HEK293 (cell line): ENCODE measurements around the gene NEFH.

ENCODE experiments used
- CTCF ChIA-PET: fragments of 350-600 bp; formaldehyde crosslinking; extraction: SDS; loops from one replicate; lab custom pipeline; 2021; ENCODE audit warnings: antibody characterized with exemption; lab: Yijun Ruan, JAX
- POLR2A ChIA-PET: fragments of 300-600 bp; formaldehyde crosslinking; extraction: SDS; loops from one replicate; lab custom pipeline; 2020; ENCODE audit warnings: antibody characterized with exemption, inconsistent platforms; lab: Yijun Ruan, JAX
- H3K27ac ChIP-seq: fragments of 200-500 bp; sonication (Bioruptor generic); 2 replicates; pipeline ENCODE4 v1.5.1; 2014; ENCODE audit warnings: low read depth, low read length, control low read depth, inconsistent platforms; ENCODE audit errors: extremely low read depth
- H3K36me3 ChIP-seq, 2 experiments: fragments of 200-500 bp in 1 of 2; sonication (Bioruptor generic) in 1 of 2; 1 replicate in 1 of 2; 2 replicates in 1 of 2; pipeline ENCODE4 v1.5.1; 2014 to 2017; ENCODE audit warnings: inconsistent platforms in 2 of 2, low read length in 2 of 2; ENCODE audit not compliant: control insufficient read depth in 2 of 2, insufficient read depth in 1 of 2
- H3K4me1 ChIP-seq: fragments of 200-500 bp; sonication (Bioruptor generic); 2 replicates; pipeline ENCODE4 v1.5.1; 2014; ENCODE audit warnings: mild to moderate bottlenecking, low read length, inconsistent platforms; ENCODE audit not compliant: control insufficient read depth, insufficient read depth
- H3K4me3 ChIP-seq: 2 replicates; pipeline ENCODE4 v1.5.1; 2011; ENCODE audit warnings: low read depth, mild to moderate bottlenecking, control low read depth, low read length, moderate library complexity
- H3K9me3 ChIP-seq: fragments of 200-500 bp; sonication (Bioruptor generic); 2 replicates; pipeline ENCODE4 v1.5.1; 2014; ENCODE audit warnings: low read depth, low read length, inconsistent platforms; ENCODE audit not compliant: control insufficient read depth, insufficient read depth
- BCL11B ChIP-seq: fragments of 450-650 bp; formaldehyde crosslinking; IDR thresholded peaks from 2 replicates; pipeline ENCODE4 v1.5.1; 2016; ENCODE audit warnings: low read depth, missing biosample characterization, missing genetic modification characterization
- EGR2 ChIP-seq: fragments of 450-650 bp; formaldehyde crosslinking; IDR thresholded peaks from 2 replicates; pipeline ENCODE4 v1.5.1; 2016; ENCODE audit warnings: low read depth, missing biosample characterization, missing genetic modification characterization
- HOXC10 ChIP-seq: sonication (generic); formaldehyde crosslinking; IDR thresholded peaks from 2 replicates; pipeline ENCODE4 v1.8.1; 2023; ENCODE audit warnings: mild to moderate bottlenecking, missing genetic modification reagents
- ZBTB8A ChIP-seq: fragments of 450-650 bp; formaldehyde crosslinking; IDR thresholded peaks from 2 replicates; pipeline ENCODE4 v1.5.1; 2016; ENCODE audit warnings: missing biosample characterization, missing genetic modification characterization
- ZFHX2 ChIP-seq: fragments of 450-650 bp; formaldehyde crosslinking; conservative IDR thresholded peaks from 2 replicates; pipeline ENCODE4 v1.5.1; 2016; ENCODE audit warnings: missing biosample characterization, missing genetic modification characterization
- ZFP37 ChIP-seq: fragments of 450-650 bp; formaldehyde crosslinking; IDR thresholded peaks from 2 replicates; pipeline ENCODE4 v1.5.1; 2016; ENCODE audit warnings: missing biosample characterization, missing genetic modification characterization
- ZNF600 ChIP-seq: fragments of 450-650 bp; formaldehyde crosslinking; IDR thresholded peaks from 2 replicates; pipeline ENCODE4 v1.5.1; 2016; ENCODE audit warnings: missing biosample characterization, missing genetic modification characterization
- ZNF843 ChIP-seq: fragments of 450-650 bp; formaldehyde crosslinking; IDR thresholded peaks from 2 replicates; pipeline ENCODE4 v1.5.1; 2016; ENCODE audit warnings: missing biosample characterization, missing genetic modification characterization
- TF ChIP-seq, protein P1 (sequence below): fragments of 450-650 bp; formaldehyde crosslinking; IDR thresholded peaks from 2 replicates; pipeline ENCODE4 v1.5.1; 2016; ENCODE audit warnings: missing biosample characterization, missing genetic modification characterization
- TF ChIP-seq, protein P2 (sequence below): fragments of 450-650 bp; formaldehyde crosslinking; IDR thresholded peaks from 2 replicates; pipeline ENCODE4 v1.5.1; 2016; ENCODE audit warnings: missing biosample characterization, missing genetic modification characterization
- TF ChIP-seq, protein P3 (sequence below): fragments of 450-650 bp; formaldehyde crosslinking; IDR thresholded peaks from 2 replicates; pipeline ENCODE4 v1.5.1; 2016; ENCODE audit warnings: missing biosample characterization, missing genetic modification characterization
- TF ChIP-seq, protein P4 (sequence below): fragments of 450-650 bp; formaldehyde crosslinking; IDR thresholded peaks from 2 replicates; pipeline ENCODE4 v1.5.1; 2016; ENCODE audit warnings: missing biosample characterization, missing genetic modification characterization

NEFH gene

DNA sequence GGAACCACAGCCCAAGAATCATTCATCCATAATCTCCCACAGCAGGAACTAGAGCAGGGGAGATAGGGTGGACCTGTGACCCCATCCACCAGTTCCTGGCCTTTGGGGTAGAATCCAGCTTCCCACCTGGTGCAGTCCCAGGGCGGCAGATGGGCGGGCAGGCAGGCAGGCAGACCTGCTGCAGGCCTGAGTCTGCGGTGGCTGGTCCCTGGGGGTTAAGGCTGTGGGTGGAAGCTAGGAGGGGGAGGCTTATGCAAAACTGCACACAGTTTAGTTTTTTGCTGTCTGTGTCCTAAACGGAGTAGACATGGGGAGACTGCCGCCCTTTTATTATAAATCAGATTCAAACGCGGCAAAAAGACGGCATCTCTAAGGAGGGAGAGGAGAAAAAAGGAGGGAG lies 4.5 kb upstream of the NEFH start:
- TF ChIP-seq, protein P1, sequence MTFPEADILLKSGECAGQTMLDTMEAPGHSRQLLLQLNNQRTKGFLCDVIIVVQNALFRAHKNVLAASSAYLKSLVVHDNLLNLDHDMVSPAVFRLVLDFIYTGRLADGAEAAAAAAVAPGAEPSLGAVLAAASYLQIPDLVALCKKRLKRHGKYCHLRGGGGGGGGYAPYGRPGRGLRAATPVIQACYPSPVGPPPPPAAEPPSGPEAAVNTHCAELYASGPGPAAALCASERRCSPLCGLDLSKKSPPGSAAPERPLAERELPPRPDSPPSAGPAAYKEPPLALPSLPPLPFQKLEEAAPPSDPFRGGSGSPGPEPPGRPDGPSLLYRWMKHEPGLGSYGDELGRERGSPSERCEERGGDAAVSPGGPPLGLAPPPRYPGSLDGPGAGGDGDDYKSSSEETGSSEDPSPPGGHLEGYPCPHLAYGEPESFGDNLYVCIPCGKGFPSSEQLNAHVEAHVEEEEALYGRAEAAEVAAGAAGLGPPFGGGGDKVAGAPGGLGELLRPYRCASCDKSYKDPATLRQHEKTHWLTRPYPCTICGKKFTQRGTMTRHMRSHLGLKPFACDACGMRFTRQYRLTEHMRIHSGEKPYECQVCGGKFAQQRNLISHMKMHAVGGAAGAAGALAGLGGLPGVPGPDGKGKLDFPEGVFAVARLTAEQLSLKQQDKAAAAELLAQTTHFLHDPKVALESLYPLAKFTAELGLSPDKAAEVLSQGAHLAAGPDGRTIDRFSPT: no peak
- TF ChIP-seq EGR2 (tag by site-specific recombination): peak; percentile 58
- no peak for TF ChIP-seq BCL11B (tag by site-specific recombination)
- TF ChIP-seq HOXC10: no peak
- peak; percentile 69 for TF ChIP-seq ZFHX2 (tag by site-specific recombination)
- POLR2A ChIA-PET: no interaction called here
- H3K36me3 ChIP-seq: no peaks in the 10 kb centered on the region
- H3K9me3 ChIP-seq: no peaks in the 10 kb centered on the region
- no peak overlapping the region for H3K27ac ChIP-seq
- CTCF ChIA-PET: interaction anchor here (0.6 to 1.4 kb wide), 2 partner anchors 16 to 49 kb away, joined by 3 to 4 read pairs; no protein-coding TSS in a partner anchor
- no peaks in the 10 kb centered on the region for H3K4me1 ChIP-seq
- no peak overlapping the region for H3K4me3 ChIP-seq

DNA sequence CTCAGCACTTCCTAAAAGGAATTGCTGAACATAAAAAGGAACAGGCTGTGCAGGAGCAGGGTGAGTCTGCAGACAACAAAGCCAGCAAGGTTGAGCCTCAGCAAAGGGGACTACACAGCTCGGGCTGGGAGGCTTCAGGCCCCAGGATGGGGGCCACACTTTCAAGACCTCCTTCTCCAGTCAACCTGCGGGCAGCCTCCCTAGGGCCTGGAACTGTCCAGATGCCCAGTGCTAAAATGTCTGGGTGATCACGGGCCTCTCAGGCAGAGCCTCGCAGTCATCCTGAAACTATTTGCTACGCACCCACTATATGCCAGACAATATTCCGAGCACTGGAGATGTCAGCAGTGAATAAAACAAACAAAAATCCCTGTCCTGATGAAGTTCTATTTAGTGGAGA lies 3.9 kb upstream of the NEFH start:
- H3K4me3 ChIP-seq: no peak overlapping the region
- H3K4me1 ChIP-seq: no peaks in the 10 kb centered on the region
- ChIA-PET CTCF (interaction anchor here (0.6 kb wide), 2 partner anchors 82 to 950 kb away, joined by 3 read pairs; no protein-coding TSS in a partner anchor), POLR2A (no interaction called here)
- H3K36me3 ChIP-seq: no peaks in the 10 kb centered on the region
- no peak for TF ChIP-seq ZBTB8A (tag by site-specific recombination)
- TF ChIP-seq, protein P2, sequence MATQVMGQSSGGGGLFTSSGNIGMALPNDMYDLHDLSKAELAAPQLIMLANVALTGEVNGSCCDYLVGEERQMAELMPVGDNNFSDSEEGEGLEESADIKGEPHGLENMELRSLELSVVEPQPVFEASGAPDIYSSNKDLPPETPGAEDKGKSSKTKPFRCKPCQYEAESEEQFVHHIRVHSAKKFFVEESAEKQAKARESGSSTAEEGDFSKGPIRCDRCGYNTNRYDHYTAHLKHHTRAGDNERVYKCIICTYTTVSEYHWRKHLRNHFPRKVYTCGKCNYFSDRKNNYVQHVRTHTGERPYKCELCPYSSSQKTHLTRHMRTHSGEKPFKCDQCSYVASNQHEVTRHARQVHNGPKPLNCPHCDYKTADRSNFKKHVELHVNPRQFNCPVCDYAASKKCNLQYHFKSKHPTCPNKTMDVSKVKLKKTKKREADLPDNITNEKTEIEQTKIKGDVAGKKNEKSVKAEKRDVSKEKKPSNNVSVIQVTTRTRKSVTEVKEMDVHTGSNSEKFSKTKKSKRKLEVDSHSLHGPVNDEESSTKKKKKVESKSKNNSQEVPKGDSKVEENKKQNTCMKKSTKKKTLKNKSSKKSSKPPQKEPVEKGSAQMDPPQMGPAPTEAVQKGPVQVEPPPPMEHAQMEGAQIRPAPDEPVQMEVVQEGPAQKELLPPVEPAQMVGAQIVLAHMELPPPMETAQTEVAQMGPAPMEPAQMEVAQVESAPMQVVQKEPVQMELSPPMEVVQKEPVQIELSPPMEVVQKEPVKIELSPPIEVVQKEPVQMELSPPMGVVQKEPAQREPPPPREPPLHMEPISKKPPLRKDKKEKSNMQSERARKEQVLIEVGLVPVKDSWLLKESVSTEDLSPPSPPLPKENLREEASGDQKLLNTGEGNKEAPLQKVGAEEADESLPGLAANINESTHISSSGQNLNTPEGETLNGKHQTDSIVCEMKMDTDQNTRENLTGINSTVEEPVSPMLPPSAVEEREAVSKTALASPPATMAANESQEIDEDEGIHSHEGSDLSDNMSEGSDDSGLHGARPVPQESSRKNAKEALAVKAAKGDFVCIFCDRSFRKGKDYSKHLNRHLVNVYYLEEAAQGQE (tag by site-specific recombination): peak; percentile 72
- no peak overlapping the region for H3K27ac ChIP-seq
- H3K9me3 ChIP-seq: no peaks in the 10 kb centered on the region

DNA sequence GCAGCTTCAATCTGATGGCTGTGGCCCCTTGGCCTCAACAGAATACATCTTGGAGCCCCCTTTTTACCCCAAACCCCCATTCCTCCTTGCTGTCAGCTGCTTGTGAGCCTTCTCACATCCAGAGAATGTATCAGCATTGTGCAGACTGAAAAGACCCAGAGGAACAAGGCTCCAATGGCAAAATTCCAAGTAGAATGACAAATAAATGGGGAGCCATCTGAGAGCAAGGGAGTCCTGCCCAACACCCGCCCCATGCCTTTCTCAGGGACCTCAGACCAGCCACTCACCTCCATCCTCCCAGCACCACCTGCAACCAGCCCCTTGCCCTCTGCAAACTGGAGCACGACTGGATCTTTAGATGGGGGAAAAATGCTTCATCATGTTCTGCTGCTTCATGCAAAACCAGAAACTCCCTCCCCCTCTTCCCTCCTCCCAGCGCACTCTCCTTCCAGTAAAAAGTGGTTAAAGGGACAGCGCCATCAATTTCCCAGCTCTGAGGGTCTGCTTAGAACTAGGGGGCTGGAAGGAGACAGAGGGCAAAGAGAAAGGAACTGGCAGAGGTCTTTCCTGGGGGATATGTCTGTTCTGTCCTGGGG lies 2.2 kb upstream of the NEFH start:
- Histone ChIP-seq H3K9me3 (no peaks in the 10 kb centered on the region), H3K4me1 (no peaks in the 10 kb centered on the region), H3K36me3 (no peaks in the 10 kb centered on the region), H3K27ac (no peak overlapping the region), H3K4me3 (no peak overlapping the region)
- TF ChIP-seq ZFP37 (no peak), ZNF600 (tag by site-specific recombination) (peak; percentile 48; the same call in 1 of the 2 replicates)
- POLR2A ChIA-PET: no interaction called here
- CTCF ChIA-PET: no interaction called here

DNA sequence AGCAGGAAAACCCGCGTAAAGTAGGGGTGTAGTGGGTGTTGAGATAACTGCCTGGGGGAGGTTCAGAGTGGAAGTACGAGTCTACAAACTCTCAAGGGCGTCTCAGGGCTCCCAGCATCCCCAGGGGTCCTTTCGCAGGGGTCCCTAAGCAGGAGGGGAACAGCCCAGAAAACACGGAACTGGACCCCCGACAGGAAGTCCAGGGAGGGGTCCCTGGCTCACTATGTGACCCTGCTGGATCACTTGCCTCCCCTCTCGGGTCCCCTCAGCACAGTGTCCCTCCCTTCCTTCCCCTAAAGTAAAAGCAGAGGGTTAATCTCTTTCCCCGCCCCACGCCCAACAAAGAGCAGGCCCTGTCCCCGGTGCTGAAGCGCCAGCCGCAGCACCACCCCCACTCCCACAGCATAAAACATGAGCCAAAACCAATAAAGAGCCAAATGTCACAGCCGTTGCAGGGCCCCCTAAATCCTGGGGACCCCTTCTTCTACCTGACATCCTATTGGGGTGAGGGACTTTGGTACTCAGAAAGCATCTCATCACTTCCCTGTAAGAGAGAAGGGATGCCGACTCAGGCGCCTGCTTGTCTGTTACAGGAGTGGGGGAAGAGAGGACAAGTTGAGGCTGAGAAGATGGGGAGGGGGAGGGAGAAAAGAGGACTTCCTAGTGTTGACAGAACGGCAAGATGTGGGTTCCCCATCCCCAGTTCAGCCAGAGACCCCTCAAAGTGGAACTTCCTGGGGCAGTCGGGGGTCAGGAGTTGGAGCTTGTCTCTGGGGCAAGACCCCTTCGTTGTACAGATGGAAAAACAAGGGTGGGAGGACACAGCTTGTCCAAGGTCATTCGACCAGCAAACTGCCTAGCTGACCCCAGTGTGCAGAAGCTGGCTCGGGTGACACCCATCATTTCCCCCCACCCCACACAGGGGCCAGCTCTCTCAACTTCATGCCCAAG lies 1.4 kb upstream of the NEFH start:
- no peak overlapping the region for H3K4me3 ChIP-seq
- ChIA-PET CTCF (interaction anchor here (0.6 to 1.1 kb wide), 2 partner anchors 8 to 81 kb away, joined by 4 to 5 read pairs; no protein-coding TSS in a partner anchor), POLR2A (no interaction called here)
- no peaks in the 10 kb centered on the region for H3K36me3 ChIP-seq
- H3K9me3 ChIP-seq: no peaks in the 10 kb centered on the region
- H3K4me1 ChIP-seq: no peaks in the 10 kb centered on the region
- H3K27ac ChIP-seq: no peak overlapping the region
- TF ChIP-seq, protein P3, sequence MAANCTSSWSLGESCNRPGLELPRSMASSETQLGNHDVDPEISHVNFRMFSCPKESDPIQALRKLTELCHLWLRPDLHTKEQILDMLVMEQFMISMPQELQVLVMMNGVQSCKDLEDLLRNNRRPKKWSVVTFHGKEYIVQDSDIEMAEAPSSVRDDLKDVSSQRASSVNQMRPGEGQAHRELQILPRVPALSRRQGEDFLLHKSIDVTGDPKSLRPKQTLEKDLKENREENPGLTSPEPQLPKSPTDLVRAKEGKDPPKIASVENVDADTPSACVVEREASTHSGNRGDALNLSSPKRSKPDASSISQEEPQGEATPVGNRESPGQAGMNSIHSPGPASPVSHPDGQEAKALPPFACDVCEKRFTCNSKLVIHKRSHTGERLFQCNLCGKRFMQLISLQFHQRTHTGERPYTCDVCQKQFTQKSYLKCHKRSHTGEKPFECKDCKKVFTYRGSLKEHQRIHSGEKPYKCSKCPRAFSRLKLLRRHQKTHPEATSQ (tag by site-specific recombination): no peak
- 0 out of 2 replicates have a peak, but pooled peaks have one; percentile 31 for TF ChIP-seq EGR2 (tag by site-specific recombination)
- no peak for TF ChIP-seq ZNF843 (tag by site-specific recombination)
- TF ChIP-seq, protein P4, sequence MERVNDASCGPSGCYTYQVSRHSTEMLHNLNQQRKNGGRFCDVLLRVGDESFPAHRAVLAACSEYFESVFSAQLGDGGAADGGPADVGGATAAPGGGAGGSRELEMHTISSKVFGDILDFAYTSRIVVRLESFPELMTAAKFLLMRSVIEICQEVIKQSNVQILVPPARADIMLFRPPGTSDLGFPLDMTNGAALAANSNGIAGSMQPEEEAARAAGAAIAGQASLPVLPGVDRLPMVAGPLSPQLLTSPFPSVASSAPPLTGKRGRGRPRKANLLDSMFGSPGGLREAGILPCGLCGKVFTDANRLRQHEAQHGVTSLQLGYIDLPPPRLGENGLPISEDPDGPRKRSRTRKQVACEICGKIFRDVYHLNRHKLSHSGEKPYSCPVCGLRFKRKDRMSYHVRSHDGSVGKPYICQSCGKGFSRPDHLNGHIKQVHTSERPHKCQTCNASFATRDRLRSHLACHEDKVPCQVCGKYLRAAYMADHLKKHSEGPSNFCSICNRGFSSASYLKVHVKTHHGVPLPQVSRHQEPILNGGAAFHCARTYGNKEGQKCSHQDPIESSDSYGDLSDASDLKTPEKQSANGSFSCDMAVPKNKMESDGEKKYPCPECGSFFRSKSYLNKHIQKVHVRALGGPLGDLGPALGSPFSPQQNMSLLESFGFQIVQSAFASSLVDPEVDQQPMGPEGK (tag by site-specific recombination): peak; percentile 11; the same call in 1 of the 2 replicates
